ENCODE results near the gene NFILZ. TPM values are rescaled to one million over a fixed set of nuclear protein-coding genes. Genes with fewer than 3 reads are reported as not detected.

The NFILZ gene
- total RNA-seq, 2 experiments from 2014 or later = not detected

DNA sequence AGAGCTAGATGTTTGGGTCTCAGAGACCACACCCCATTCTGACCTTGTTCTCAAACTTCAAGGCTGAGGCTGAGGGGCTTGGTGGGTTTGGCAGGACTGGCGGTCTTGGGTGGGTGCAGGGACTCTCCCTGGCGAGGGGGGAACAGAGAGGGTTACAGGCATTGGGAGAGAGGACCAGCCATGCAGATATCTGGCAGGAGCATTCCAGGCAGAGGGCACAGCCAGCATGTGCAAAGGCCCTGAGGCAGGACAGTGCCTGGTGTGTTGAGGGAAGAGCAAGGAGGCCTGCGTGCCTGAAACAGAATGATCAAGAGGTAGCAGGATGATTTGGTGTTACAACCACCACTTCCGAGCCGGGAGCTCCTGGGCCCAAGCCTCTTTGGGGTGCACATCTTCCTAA lies 27.4 kb downstream of the NFILZ start:
- no TSS peak for BruUV-seq (replicated peaks)
- H3K9me3 ChIP-seq (ENCODE audit: low read length) = no peaks in the 10 kb centered on the region
- H3K4me3 ChIP-seq (ENCODE audit: low read depth, low read length, poor library complexity, severe bottlenecking) = no peak overlapping the region
- no peak for DNase-seq (ENCODE audit: low spot score)
- H3K27ac ChIP-seq (ENCODE audit: low read depth, low read length, poor library complexity, severe bottlenecking) = no peak overlapping the region
- H3K79me2 ChIP-seq (ENCODE audit: insufficient read depth, low read depth, low read length) = no peaks in the 10 kb centered on the region
- H4K20me1 ChIP-seq (ENCODE audit: insufficient read depth, low read length) = no peaks in the 10 kb centered on the region
- TF ChIP-seq CTCF (conservative IDR thresholded peaks at IDR 0.05; ENCODE audit: low read length) (no peak), EZH2phosphoT487 (IDR thresholded peaks at IDR 0.05; ENCODE audit: borderline replicate concordance, low read depth, low read length) (no peak)
- POLR2A ChIA-PET = no interaction called here
- H3K4me1 ChIP-seq (ENCODE audit: insufficient read depth, low read length, poor library complexity, severe bottlenecking) = peaks cover 7% of the 10 kb centered on the region
- intact Hi-C loops (cut with micrococcal nuclease; ENCODE audit: unreplicated experiment) = loop anchor here (5.0 kb wide), 1 partner anchor 419 kb away; no protein-coding TSS in a partner anchor
- H3K36me3 ChIP-seq (ENCODE audit: insufficient read depth, low read length) = no peaks in the 10 kb centered on the region
- CTCF ChIA-PET (ENCODE audit: unreplicated experiment) = no interaction called here
- H3K9me2 ChIP-seq (ENCODE audit: insufficient read depth, low read length) = no peaks in the 10 kb centered on the region
- H2AFZ ChIP-seq (ENCODE audit: low read length) = no peak overlapping the region
- no peak overlapping the region for H3K4me2 ChIP-seq (ENCODE audit: low read length)

- Histone ChIP-seq H3K4me3 (ENCODE audit: low read depth, low read length, poor library complexity, severe bottlenecking) (no peak overlapping the region), H3K9me2 (ENCODE audit: insufficient read depth, low read length) (no peaks in the 10 kb centered on the region), H3K27ac (ENCODE audit: low read depth, low read length, poor library complexity, severe bottlenecking) (no peak overlapping the region), H3K4me1 (ENCODE audit: insufficient read depth, low read length, poor library complexity, severe bottlenecking) (peaks cover 16% of the 10 kb centered on the region), H3K4me2 (ENCODE audit: low read length) (no peak overlapping the region), H3K36me3 (ENCODE audit: insufficient read depth, low read length) (no peaks in the 10 kb centered on the region), H2AFZ (ENCODE audit: low read length) (no peak overlapping the region), H3K9me3 (ENCODE audit: low read length) (no peaks in the 10 kb centered on the region), H4K20me1 (ENCODE audit: insufficient read depth, low read length) (no peaks in the 10 kb centered on the region), H3K79me2 (ENCODE audit: insufficient read depth, low read depth, low read length) (no peaks in the 10 kb centered on the region)
- no peak for TF ChIP-seq EZH2phosphoT487 (IDR thresholded peaks at IDR 0.05; ENCODE audit: borderline replicate concordance, low read depth, low read length)
- no peak for TF ChIP-seq CTCF (conservative IDR thresholded peaks at IDR 0.05; ENCODE audit: low read length)
- DNase-seq (ENCODE audit: low spot score) = no peak
- intact Hi-C loops (cut with micrococcal nuclease; ENCODE audit: unreplicated experiment) = loop anchor here (5.0 kb wide), 1 partner anchor 417 kb away; no protein-coding TSS in a partner anchor
- POLR2A ChIA-PET = interaction anchor here (0.5 kb wide), 1 partner anchor 1110 kb away, joined by 4 read pairs; no protein-coding TSS in a partner anchor
- BruUV-seq (replicated peaks) = no TSS peak
- CTCF ChIA-PET (ENCODE audit: unreplicated experiment) = no interaction called here
These were observed 29.5 kb downstream of the NFILZ start for GRCh38 chr19:8659905-8660304.

- H3K9me2 ChIP-seq (ENCODE audit: insufficient read depth, low read length) = no peaks in the 10 kb centered on the region
- H3K9me3 ChIP-seq (ENCODE audit: low read length) = no peaks in the 10 kb centered on the region
- H3K79me2 ChIP-seq (ENCODE audit: insufficient read depth, low read depth, low read length) = no peaks in the 10 kb centered on the region
- CTCF ChIA-PET (ENCODE audit: unreplicated experiment) = no interaction called here
- H2AFZ ChIP-seq (ENCODE audit: low read length) = no peak overlapping the region
- no peak for DNase-seq (ENCODE audit: low spot score)
- no peaks in the 10 kb centered on the region for H4K20me1 ChIP-seq (ENCODE audit: insufficient read depth, low read length)
- H3K4me3 ChIP-seq (ENCODE audit: low read depth, low read length, poor library complexity, severe bottlenecking) = no peak overlapping the region
- no peaks in the 10 kb centered on the region for H3K36me3 ChIP-seq (ENCODE audit: insufficient read depth, low read length)
- no peak for TF ChIP-seq CTCF (conservative IDR thresholded peaks at IDR 0.05; ENCODE audit: low read length)
- no peak for TF ChIP-seq EZH2phosphoT487 (IDR thresholded peaks at IDR 0.05; ENCODE audit: borderline replicate concordance, low read depth, low read length)
- POLR2A ChIA-PET = no interaction called here
- H3K27ac ChIP-seq (ENCODE audit: low read depth, low read length, poor library complexity, severe bottlenecking) = no peak overlapping the region
- intact Hi-C loops (cut with micrococcal nuclease; ENCODE audit: unreplicated experiment) = no loop called here
- no peak overlapping the region for H3K4me2 ChIP-seq (ENCODE audit: low read length)
- peaks cover 12% of the 10 kb centered on the region for H3K4me1 ChIP-seq (ENCODE audit: insufficient read depth, low read length, poor library complexity, severe bottlenecking)
- BruUV-seq (replicated peaks) = no TSS peak
These were observed 31.8 kb downstream of the NFILZ start for GRCh38 chr19:8662263-8662662.
